GM21717 (cell line): Measurements from ENCODE around the gene MOBP.

ENCODE experiments used
- ATAC-seq: cut with Tn5 transposase; IDR thresholded peaks from one replicate; pipeline ENCODE4 v1.9.1; 2021; ENCODE audit warnings: mild to moderate bottlenecking, moderate library complexity; ENCODE audit not compliant: unreplicated experiment

Gene MOBP

DNA sequence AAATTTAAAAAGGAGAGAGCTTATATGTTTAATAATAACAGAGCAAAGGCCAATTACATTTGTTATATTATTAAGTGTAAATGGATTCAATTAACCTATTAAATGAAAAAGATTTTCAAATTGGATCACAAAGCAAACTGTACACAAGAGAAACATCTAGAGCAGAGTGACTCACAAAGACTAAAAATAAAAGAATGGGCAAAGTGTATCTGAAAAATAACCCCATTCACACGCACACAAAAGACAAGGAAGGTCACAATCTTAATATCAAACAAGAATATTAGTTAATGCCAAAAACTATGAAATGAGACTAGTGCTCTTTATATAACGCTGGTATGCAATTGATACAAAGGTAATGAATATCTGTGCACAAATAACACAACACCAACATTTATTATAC, 65.7 kb downstream of the MOBP start:
- ATAC-seq = no peak

- ATAC-seq = no peak
Observed at GRCh38 chr3:39540162-39540921, 72.9 kb downstream of the MOBP start.

DNA sequence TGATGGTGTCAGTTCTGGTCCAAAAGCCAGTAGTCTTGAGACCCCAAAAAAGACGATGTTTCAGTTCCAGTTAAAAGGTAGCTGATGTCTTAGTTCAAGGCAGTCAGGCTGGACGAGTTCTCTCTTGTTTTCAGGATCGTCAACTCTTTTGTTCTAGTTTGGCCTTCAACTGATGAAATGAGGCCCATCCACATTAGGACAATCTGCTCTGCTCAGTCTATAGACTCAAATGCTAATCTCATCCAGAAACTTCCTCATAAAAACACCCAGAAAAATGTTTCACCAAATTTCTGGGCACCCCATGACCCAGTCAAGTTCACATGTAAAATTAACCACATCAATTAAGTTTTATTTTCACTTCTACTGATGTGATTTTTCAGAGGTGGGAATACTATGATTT, 74.0 kb downstream of the MOBP start:
- no peak for ATAC-seq

DNA sequence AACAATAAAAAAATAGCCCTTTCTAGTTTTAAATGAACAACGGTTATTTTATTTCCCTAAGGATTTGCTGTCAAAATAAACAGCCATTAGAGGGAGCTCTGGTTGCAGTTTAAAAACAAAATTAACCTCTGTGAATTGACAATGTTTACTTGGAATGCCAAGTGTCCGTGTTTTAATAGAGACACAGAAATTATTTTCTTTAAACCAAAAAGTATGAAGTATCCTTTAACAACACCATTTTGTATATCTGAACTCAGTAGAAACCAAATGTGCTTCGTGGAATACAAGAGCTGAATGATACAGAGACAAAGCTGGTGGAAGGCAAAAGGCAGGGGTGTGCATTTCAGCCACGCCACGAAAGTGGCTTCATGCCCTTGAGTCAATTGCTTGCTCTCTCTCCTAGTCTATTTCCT, 74.4 kb downstream of the MOBP start:
- no peak for ATAC-seq

DNA sequence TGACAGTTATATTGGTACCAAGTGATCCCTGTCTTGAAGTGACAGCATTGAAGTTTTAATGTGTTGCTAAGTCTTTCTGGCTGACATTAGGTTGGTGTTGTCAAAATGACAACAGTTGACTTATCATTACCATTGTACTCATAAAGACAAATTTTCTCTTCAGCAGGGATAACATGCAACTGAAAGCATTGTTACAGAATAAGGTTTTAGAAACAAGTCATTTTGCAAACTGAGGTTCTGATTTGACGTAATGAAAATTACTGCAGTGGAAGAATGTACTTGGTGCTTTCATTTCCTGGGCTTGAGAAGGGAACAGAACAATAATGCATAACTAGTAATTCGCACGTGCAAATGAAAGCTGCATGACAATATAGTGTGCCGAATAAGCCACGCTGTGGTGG, 75.1 kb downstream of the MOBP start:
- no peak for ATAC-seq

- no peak for ATAC-seq
Observed at GRCh38 chr3:39548282-39548681, 80.8 kb downstream of the MOBP start.

GRCh38 chr3:39550354-39551051, 83.0 kb downstream of the MOBP start:
- ATAC-seq = no peak
